SH-SY5Y (cell line): Measurements from ENCODE around the gene FOXP1.

ENCODE experiments used
- GATA2 ChIP-seq: IDR thresholded peaks from 2 replicates; pipeline ENCODE4 v1.6.1; 2011; ENCODE audit warnings: mild to moderate bottlenecking, low read depth, low read length
- GATA3 ChIP-seq: IDR thresholded peaks from 2 replicates; pipeline ENCODE4 v1.6.1; 2011; ENCODE audit warnings: low read depth, mild to moderate bottlenecking, low read length, moderate library complexity

DNA sequence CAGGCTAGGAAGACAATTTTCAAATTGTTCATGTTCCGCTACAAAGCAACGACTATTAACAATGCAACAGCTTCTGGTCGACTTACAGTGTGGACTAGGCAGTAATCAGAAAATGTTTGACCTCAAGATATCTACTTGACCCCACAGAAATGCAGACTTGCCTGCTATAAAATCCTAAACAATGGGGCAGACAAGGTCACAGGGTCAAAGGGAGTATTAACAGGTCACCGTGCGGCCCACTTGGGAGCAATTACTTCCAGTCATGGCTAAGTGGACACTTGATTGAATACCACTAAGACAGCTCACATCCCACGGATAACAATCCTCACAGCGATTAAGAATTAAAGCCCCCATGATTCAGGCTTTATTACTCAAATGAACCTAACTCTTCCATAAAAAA, 58.9 kb downstream of the FOXP1 start:
- TF ChIP-seq GATA2 (no peak), GATA3 (no peak)
